ENCODE results near the gene ADAMTS3.

GRCh38 chr4:72323227-72323626 is 245.8 kb downstream of the ADAMTS3 start:
- TF ChIP-seq CTCF (IDR thresholded peaks at IDR 0.05) (no peak), POLR2A (IDR thresholded peaks at IDR 0.05) (no peak)
